GM12801 (cell line): ENCODE results near the gene SEMA6D.

Experiments
- TF ChIP-seq, protein P1 (sequence below): IDR thresholded peaks from one replicate; pipeline ENCODE4 v1.5.1; 2011; ENCODE audit warnings: control low read depth; ENCODE audit not compliant: insufficient read length; ENCODE audit errors: extremely low read depth

Gene SEMA6D

DNA sequence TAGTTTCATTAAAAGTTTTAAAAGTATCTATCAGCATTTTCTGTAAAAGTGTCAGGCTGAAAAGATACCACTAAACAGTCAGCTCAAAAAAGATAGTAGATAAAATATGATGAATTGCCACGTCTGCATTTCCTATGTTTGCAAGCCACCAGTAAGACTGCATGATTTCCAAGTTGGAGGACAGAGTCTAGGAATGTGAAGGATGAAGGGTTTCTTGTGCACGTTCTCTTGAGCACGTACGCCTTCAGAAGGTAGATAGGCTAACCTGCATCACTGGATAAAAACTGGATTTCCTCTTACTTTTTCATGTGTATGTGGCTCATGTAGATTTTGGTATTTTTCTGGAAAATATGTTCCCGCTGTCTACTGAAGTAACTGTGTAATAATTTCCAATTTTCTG, 9.9 kb upstream of the SEMA6D start:
- TF ChIP-seq, protein P1, sequence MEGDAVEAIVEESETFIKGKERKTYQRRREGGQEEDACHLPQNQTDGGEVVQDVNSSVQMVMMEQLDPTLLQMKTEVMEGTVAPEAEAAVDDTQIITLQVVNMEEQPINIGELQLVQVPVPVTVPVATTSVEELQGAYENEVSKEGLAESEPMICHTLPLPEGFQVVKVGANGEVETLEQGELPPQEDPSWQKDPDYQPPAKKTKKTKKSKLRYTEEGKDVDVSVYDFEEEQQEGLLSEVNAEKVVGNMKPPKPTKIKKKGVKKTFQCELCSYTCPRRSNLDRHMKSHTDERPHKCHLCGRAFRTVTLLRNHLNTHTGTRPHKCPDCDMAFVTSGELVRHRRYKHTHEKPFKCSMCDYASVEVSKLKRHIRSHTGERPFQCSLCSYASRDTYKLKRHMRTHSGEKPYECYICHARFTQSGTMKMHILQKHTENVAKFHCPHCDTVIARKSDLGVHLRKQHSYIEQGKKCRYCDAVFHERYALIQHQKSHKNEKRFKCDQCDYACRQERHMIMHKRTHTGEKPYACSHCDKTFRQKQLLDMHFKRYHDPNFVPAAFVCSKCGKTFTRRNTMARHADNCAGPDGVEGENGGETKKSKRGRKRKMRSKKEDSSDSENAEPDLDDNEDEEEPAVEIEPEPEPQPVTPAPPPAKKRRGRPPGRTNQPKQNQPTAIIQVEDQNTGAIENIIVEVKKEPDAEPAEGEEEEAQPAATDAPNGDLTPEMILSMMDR: no peak

DNA sequence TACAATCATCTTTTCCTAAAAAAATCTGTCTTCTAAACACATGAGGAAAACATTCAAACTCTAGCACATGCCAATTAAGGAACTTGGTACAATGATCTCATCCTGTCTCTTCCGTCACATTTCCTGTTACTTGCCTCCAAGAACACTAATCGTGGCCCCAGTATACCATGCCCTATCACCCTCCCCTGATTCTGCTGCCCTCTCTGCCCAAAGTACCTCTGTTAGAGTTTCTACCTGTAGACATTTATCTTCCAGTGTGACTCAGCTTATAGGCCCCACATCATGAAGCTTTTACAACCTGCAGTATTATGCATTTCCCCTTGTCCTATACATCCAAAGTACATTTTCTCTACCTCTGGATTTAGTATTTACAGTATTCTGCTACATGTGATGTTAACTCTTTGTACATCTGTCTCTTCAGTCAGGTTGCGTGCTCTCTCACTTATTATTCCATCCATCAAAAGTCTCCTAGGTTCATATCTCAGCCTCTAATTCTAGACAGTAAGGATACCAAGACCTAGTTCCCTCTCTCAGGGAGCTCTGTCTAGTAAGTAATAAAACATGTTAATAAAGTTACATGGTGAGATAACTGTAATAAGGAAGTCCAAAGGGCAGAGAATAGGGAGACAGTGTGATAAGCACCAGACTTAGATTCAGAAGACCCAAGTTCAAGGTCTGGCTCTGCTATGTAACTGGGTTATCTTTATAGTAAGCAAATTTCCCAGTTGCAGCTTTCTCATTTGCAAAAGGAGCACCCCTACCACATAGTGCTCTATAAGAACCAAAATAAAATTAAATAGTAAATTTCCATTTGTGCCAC, 8.9 kb upstream of the SEMA6D start:
- TF ChIP-seq, protein P1: no peak

DNA sequence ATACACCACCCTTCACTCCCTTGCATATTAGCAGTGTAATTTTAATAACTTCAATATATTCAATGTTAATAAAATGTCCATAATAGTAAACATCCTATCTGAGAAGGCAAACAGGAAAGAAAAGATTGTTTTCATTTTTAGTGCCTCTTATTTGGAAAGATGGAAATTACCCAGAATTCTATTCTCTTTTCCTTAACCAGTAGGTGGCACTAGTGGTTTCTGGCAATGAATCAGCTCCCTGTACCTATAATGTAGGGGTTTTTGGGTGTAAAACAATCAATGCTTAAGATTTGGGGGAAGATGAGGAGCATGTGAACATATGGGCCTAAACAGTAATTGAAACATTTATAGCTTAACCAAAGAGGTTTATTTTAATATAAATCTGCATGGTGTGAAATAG, 5.7 kb upstream of the SEMA6D start:
- TF ChIP-seq, protein P1: no peak

DNA sequence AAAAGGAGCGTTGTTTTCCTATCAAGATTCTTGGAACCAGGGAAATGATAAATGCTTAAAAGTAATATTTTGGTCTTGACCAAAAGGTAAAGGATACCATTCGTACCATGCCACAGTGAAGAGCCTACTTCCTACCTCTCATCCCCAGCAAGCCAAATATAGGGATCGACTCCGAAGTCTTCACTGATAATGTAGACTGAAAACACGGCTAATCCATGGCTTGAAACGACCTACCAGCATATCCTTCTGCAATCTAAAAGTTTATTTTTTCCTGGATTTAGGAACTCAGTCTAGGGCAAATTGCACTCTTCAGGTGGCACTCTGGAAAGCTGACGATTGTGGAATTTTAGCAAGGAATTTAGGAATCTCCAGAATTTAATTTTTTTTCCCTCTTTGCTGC, 1.9 kb upstream of the SEMA6D start:
- TF ChIP-seq, protein P1: no peak

DNA sequence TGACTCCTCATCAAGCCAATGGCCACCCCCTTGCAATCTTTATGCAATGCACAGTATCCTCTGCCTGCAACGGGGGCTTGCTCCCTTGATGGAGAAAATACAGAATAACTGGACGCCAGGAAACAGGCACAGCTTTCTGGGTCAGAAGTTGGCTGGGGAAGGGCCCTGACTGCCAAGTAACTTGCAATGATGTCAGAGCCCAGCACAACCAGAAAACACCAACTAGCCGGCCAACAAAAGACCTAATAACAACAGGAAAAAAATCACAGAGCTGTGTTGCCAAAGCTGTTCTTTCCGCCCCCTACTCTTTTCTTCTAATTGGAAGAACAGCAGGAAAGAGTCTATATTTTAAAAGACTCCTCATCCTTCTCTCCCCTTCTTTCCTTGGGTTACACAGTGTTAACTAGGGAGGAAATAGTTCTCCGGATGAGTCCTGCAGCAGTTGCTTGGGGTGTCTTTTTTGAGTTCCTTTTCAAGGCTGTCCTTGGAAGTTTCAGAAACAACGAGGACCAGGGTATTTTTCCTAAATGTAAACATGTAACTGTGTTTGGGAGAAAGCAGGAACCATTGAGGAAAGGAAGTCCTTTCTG, 1.4 kb upstream of the SEMA6D start:
- TF ChIP-seq, protein P1: no peak

DNA sequence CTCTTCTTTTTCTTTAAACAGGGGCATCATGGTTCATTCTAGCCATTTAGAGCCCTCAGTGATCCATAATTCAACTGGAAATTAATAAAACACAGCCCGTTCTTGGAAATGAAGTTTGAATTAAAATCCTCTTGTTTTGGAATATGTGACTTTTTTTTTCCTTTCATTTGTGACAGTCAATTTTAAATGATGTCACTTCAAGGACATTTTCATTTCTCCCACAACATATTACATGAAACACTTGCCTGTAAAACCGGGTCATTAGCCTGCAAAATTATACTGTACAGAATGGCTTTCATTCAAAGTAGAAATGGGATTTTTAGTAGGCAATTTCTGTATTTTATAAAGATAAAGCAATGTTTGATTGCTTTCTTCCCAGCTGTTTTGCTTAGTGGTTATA, 789 bp upstream of the SEMA6D start:
- TF ChIP-seq, protein P1: no peak

DNA sequence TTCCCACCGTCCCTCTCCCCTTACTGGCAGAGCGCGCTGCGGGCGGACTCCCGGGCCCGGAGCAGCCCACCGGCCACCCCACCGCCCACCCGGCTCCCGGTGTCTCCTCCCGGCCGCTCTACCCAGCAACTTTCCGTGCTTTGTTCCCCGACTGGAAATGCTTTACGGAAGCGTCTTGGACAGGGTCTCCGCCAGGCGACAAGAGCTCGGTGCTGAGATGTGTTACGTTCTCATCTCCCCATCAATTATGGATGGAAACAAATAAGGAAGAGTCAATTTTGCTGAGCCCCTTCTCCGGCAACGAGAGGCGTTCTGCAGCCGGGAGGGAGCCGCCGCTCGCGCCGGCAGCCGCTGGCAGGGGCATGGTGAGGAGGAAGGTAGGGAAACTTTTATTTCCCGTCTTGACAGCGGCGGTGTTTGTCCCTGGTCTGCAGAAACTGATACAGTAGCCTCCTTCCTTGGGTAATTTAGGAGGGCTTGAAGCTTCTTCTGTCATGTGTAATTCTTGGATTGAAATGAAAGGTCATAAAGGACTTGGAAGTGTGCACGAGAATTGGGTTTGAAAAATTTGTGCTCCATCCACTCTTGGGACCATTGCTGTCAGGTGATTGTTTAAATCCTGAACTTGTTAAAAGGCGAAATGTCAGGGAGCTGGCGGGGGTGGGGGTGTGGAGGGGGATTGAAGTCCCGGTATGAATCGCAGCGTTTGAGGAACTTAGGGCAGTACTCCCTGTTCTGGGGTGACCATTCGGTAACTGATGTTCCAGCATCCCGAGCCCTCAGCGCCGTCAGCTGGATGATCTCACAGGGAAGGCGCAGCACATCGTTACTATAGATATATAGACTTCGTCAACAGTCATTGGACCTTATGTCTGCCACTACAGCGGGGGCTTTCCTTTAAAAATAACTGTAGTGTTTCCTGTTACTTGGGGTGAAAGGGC, 1.5 kb downstream of the SEMA6D start:
- TF ChIP-seq, protein P1: no peak
